ENCODE measurements around the gene HEXA.
"Not testable (repeated sequence)": the region's sequence is repeated elsewhere in the genome, so short reads cannot be mapped to it uniquely, and the experiment has no call there.

The HEXA gene

DNA sequence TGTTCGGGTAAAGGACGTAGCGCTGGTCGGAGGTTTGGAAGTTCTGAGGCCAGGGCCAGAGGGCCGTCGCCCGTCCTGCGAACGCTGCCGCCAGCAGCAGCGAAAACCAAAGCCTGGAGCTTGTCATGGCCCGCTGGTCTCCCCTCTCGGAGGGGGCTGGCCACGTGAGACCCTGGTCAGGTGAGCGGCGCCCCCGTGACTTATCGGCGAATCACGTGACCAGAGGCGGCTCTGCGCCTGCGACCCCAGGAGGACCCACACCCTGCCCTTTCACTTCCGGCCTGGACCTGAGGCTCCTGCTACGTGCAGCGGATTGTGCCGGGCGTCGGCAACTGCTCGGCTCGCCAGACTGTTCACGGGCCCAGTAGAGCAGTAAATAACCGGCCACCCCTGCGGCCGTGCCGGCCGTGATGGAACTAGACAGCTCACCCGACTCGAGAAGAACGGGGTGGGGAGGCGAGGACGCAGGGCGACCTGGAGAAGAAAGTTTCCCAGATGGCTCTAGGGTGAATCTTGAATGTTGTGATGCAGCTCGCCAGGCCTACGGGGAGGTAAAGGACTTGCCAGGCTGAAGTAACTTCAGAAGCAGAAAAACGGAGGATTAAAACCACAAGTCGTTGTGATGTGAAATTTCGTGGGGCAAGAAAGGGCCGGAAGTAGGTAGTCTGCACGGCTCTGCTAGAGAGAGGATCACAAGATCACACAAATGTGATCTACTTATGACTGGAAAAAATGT, at the start of gene HEXA:
TSS of gene HEXA (minus strand) at position 169 of the 736 bp plus-strand sequence. CDS start at position 127, 42 bp downstream.
- DNase-seq, result peak; percentile 98

DNA sequence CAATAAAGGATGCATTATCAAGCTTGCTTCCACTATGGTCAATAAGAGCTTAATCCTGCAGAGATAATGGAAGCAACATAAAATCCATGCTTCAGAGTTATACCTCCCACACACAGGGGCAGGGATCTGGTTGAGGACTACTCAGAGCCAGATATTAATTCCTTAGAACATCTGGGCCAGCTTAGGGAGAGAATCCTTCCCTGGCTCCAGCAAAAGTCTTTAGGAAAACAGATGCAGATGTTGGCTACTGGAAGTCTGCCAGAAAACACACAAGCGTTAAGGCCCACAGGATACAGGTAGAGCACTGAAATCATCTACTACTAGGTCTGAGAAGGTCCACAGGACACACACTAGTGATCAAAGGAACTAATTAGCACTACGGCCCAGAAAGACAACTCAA, 47.4 kb upstream of the HEXA start:
- DNase-seq, result no peak

DNA sequence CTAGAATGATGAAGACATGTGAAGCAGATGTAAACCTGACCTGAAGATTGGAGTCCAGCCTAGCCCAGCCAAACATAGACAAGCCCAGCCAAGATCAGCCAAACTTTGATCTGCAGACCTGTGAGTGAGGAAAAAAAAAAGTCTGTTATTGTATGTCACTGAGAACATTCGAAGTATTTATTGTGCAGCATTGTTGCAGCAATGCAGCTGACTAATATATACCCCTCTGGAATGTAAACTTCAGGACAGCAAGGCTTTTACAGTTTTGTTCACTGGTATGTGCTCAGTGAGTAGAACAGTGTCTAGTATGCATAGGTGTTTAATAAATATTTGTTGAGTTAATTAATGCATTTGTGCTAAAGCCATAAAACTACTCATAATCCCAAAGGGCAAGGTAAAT, 45.7 kb upstream of the HEXA start:
- DNase-seq, result no peak

DNA sequence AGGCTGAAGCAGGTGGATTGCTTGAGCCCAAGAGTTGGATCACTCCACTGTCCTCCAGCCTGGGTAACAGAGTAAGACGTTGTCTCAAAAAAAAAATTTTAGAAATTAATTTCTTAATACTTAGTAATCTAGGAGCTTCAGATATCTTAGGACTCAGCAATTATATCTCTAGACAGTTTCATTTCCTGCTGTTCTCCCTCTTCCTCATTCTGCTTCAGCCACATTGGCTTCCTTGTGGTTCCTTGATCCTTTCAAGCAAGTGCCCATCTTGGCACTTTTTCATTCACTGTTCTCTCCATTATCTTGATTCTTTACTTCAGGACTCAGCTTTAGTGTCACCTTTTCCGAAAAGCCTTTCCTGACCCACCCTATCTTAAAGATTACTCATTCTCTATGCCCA, 44.8 kb upstream of the HEXA start:
- no peak for DNase-seq

DNA sequence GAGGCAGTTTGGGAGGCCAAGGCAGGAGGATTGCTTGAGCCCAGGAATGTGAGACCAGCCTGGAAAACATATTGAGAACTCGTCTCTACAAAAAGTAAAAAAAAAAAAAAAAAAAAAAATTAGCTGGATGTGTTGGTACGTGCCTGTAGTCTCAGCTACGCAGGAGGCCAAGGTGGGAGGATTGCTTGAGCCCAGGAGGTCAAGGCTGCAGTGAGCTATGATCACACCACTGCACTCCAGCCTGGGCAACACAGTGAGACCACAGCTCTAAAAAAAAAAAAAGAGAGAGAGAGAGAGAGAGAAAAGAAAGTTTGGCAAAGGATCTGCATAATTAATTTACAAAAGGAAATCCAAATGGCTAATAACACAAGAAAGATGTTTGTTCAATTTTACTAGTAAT, 44.0 kb upstream of the HEXA start:
- not testable (repeated sequence) for DNase-seq

DNA sequence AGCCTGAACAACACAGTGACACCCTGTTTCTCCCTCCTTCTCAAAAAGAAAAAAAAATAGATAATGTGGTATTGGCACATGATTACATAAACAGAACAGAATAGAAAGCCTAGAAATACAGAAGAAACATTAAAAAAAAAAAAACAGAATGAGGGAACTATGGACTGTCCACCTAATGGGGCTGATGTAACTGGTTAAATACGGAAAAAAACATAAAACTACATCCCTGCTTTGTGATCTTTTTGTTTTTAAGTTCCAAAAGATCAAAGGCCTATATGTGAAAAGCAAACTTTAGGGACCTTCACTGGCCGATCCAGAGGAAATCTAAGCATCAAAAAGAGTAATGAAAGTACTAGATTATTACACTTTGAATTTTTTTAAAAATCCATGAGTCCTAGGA, 39.5 kb upstream of the HEXA start:
- DNase-seq, result no peak

DNA sequence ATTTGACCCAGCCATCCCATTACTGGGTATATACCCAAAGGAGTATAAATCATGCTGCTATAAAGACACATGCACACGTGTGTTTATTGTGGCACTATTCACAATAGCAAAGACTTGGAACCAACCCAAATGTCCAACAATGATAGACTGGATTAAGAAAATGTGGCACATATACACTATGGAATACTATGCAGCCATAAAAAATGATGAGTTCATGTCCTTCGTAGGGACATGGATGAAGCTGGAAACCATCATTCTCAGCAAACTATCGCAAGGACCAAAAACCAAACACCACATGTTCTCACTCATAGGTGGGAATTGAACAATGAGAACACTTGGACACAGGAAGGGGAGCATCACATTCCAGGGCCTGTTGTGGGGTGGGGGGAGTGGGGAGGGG, 37.5 kb upstream of the HEXA start:
- DNase-seq, result not testable (repeated sequence)

DNA sequence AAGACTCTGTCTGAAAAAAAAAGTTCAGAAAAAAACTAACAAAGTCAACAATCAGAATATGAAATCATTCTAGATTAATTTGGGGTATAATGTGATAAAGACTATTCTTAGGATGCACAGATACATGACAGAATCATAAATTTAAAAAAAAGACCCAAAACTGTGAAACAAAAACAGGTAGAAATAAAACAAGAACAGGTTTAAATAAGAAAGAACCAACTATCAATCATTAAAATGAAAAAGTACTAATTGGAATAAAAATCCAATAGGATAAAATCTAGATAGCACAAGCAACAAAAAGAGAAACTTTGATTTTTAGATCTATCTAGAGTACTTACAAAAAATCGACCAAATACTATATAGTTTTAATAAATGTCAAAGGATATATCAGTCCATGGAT, 35.7 kb upstream of the HEXA start:
- DNase-seq, result no peak

DNA sequence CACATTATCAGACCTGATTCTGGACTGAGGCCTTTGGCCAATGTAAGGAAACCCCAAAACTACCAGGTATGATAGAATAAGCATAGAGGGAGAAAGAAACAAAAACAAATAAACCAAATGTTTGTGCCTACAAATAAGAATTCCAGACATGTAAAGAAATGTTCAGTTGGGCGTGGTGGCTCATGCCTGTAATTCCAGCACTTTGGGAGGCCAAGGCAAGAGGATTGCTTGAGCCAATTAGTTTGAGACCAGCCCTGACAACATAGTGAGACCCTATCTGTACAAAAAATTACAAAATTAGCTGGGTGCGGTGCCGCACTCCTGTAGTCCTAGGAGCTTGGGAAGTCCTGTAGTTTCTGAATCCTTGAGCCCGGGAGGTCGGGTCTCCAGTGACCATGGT, 35.3 kb upstream of the HEXA start:
- DNase-seq, result no peak

DNA sequence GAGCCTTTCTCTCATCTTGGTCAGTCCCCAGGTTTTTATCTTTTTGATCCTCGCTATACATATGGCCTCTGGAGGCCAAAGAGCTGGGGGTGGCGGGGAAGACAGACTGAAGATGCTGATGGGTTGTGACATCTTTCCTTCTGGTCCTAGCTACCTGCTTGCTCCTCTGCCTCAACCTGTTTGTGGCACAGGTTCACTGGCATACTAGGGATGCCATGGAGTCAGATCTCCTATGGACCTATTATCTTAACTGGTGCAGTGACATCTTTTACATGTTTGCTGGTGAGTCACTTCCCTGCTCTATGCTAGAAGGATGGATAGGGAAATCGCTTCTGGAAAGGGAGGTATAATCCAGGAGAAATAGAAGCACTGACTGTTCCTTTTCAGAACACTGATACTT, 31.1 kb upstream of the HEXA start:
- DNase-seq, result no peak

DNA sequence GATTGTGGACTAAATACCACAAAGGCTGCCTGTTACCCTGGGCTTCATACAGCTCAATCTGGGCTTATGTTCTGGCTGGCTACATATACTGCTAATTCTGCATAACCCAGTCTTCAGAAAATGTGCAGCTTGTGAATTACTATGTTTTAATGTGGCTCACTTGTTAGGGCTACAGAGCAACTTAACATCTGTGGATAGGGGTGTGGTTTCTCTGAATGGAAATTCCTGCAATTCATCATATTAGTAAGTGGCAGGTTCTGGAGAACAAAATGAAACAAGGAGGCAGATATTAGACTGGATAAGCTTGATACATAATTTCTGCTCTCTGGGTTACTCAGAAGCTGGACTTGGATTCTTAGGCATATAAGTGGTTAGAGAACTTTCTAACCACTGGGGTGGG, 29.0 kb upstream of the HEXA start:
- DNase-seq, result no peak

DNA sequence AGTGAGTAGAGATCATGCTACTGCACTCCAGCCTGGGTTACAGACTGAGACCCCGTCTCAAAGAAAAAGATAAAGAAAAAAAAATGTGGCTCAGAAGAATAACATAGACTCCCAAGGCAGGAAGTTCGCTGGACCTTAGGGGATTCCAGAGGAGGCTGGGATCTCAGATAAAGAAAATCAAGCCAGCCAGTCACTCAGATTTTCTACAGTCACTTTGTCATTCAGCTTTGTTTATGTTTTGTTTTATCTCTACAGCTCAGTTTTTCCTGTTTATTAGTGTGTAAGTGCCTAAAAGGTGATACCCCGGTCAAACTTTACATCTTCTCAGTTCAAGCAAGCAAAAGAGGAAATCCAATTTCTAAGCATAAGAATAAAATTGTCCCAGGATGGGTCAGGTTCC, 28.5 kb upstream of the HEXA start:
- DNase-seq, result no peak

DNA sequence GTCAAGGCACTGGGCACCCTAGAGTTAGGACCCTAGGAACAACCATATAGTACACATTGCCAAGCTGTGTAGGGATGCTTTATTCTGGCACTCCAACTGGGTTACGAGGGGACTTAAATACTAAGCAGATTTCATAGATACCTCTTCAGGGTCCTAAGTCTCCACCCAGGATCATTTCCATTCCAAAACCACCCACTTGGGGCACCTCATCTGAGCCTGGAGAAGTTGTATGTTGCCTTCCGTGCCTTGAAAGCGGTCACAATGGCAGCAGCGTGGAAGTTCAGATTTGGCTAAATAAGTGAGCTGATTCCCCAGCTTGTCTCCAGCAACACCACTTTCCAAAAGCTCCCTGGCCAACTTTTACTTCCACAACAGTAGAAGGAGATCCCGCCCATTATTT, 26.9 kb upstream of the HEXA start:
- no peak for DNase-seq

DNA sequence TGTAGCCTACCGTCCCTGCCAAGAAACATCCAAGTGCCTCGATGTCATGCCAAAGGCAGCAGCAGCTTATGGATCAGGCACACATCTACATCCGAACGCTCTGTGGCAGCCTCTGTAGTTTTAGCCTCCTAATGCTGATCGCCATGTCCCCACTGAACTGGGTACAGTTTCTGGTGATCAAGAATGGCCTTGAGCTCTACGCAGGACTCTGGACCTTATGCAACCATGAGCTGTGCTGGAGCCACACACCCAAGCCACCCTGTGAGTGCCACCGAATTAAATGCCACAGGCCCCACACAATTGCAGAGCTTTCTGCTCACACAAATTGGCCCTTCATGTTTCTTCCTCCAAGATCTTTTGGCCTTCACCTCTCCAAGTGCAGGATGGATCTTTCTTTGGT, 22.8 kb upstream of the HEXA start:
- DNase-seq, result no peak

DNA sequence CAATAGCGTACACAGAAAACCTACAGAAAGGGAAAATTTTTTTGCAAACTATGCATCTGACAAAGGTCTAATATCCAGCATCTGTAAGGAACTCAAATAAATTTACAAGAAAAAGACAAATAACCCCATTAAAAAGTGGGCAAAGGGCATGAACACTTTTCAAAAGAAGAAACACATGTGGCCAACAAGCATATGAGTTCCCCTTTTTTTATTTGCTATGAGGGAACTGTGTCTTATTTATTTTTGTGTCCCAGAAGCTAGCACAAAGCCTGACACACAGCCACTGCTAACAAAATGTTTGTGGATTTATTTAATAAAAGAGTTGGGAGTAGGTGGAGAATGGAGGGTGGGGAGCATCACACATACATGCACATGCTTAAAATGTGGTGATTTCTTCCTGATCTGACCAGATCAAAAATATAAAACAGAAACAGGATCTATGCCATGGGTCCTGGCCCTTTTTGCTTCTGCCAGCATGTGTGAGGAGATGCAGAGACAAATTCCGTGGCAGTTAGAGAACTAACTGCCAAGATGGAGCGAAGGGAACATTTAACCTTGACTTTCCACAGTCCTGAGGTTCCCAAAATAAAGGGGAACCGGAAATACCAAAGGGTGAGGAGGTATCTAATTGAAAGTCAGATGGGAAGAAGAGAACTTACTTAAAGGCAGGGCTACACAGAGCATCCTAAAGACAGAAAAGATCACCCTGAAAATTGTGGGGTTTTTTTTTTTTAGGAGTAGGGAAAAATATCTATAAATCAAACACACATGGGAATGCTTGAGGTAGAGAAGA, 22.2 kb upstream of the HEXA start, which contains the start of gene TMEM202:
TSS of gene TMEM202 (plus strand) at position 510 of the 793 bp plus-strand sequence. CDS start at position 532, 22 bp downstream.
- DNase-seq, result no peak

DNA sequence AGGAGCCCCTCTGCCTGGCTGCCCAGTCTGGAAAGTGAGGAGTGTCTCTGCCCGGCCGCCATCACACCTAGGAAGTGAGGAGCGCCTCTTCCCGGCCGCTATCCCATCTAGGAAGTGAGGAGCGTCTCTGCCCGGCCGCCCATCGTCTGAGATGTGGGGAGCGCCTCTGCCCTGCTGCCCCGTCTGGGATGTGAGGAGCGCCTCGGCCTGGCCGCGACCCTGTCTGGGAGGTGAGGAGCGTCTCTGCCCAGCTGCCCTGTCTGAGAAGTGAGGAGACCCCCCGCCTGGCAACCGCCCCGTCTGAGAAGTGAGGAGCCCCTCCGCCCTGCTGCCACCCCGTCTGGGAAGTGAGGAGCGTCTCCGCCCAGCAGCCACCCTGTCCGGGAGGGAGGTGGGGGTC, 20.5 kb upstream of the HEXA start:
- DNase-seq, result not testable (repeated sequence)

DNA sequence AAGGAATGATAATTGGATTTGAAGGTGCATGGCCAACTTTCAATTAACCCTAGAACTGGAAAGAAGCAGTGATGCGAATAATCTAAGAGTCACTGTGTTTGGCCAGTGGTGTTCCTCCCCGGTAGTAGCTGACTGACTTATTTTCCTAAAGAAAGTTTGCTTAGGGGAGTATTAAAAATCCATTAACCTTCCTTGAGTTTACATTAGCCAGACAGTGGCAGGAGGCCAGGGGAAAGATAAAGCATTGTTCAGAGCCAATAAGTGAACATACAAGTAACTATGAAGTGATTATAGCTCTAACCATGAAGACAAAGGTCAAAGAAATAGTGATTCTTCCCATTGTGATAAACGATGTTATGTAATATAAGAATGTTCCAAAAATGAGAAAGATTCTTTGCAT, 13.4 kb upstream of the HEXA start:
- DNase-seq, result no peak

DNA sequence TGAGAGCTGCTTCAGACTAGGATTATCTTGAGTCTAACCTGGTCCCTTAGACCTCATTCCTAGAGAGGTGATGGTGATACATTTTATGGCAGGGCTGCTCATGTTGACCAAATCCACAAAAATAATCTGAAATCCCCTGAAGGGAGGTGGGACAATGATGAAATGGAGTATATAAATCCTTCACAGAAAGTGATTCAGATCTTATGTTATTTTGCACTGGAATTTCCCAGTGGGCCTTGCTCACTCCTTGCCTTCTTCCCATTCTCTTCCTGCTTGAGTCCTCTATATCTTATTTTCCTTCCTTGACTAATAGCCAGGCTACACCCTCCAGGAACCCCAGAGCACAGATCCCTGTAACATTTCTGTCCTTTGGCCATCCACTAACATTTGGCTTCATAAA, 11.9 kb upstream of the HEXA start:
- DNase-seq, result no peak

DNA sequence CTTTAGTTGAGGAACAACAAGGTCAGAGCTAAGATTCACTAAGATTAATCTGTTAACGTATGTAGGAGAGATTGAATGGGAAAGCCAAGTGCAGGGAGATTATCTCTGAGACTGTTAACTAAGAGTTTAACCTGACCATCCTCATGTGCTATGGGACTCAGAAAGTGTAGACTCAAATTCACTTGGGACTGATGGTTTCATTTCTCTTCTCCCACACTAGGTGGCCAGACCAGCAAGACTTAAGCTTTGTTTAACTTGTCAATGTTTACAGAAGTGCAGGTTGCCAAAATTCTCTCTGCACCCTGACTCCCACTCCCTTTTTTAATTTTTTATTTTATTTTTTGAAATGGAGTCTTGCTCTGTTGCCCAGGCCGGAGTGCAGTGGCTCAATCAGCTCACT, 6.3 kb upstream of the HEXA start:
- DNase-seq, result no peak

DNA sequence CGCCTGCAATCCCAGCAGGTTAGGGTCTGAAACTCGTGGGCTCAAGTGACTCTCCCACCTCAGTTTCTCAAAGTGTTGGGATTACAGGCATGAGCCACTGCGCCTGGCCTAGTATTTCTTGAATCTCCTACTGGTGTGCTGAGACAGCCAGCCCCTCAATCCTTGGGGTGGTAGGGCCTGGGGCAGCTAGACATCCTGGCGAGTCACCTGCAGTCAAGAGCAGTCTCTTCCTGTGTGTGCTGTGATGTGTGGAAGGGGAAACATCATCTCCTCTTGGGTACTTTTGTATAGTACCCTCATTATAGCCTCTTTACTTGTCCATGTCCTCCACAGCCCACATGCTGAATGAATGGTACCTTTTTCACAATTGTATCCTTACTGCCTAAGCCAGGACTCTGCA, 4.9 kb upstream of the HEXA start:
- DNase-seq, result no peak

DNA sequence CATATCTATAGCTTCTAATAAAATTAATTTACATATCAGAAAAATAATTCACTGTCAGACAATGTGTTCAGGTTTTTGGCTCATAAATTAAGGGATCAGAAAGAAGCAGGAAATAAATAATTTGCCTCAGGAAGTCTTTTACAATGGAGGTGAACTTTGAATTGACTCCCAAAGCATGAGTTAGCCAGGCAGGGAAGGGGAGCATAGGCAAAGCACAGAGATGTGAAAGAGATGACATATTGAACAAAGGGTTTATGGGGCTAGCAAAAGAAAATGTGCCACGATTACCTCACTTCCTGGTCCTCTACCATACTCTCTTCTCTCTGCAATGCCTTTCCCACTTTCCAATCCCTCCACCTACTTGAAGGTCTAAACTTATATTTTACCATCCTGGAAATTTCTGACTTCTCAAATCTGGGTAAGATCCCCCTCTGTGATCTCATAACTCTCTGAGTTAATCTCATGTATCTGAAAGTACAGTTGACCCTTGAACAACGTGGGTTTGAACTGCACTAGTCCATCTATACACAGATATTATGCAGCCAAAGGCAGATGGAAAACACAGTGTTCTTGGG, 4.1 kb upstream of the HEXA start:
- no peak for DNase-seq

DNA sequence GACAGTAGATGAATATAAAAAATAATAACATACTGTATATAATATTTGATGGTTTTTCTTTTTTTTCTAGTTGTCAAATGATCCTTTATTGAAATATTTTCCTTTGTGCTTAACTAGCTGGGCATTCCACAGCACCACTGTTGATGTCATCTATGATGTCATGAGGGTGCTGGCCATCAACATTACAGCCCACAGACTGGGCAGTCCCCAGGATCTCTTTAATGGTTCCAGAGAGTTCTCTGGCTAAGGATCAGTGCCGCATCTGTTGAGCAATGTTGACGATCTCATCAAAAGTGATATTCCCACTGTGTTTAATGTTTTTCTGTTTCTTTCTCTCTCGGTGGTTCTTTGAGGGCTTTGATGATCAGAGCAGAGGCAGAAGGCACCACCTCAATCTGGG, 3.3 kb upstream of the HEXA start:
- not testable (repeated sequence) for DNase-seq

DNA sequence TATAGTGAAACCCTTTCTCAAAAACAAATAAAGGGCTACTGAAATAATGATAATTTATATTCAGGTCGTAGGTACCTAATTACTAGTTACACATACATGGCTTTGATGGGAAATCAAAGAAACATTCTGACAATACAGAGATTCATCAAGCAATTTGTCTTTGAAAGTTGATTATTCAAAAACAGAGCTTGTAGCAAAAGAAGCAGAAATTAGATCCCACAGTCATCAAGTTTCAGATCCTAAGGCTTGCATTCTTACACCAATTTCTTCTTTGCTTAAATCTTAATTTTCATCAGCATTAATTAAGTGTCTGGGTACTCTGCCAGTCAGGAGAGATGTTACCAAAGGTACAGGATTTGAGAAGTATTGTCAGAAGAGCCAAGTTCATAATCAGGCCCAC, 1.5 kb upstream of the HEXA start:
- no peak for DNase-seq

DNA sequence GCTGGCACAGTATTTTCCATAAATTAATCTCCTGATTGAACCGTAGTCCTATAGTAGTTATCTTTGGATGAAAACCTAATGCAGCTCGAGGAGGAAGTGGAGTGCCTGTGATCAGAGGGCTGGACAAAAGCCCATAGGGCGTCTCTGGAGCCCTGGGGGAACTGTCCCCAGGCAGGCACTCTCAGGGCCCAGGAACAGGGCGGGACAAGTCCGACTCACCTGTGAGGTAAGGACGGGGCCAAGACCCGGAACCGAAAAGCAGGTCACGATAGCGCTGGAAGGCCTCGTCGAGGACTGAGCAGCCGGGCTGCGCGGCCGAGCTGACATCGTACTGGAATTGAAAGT, 341 bp downstream of the HEXA start:
- no peak for DNase-seq

Measured in activated CD4-positive, alpha-beta T cell treated with anti-CD3 and anti-CD28 coated beads, Interleukin-2, amount 50 U/mL, for 48 hours (primary cell).